Measurements from ENCODE around the gene DAPP1. TPM values are rescaled to one million over a fixed set of nuclear protein-coding genes. Genes with fewer than 3 reads are reported as not detected.

The DAPP1 gene
- polyA plus RNA-seq, 3 donors: 63.1 to 125 (median 87.2) TPM

DNA sequence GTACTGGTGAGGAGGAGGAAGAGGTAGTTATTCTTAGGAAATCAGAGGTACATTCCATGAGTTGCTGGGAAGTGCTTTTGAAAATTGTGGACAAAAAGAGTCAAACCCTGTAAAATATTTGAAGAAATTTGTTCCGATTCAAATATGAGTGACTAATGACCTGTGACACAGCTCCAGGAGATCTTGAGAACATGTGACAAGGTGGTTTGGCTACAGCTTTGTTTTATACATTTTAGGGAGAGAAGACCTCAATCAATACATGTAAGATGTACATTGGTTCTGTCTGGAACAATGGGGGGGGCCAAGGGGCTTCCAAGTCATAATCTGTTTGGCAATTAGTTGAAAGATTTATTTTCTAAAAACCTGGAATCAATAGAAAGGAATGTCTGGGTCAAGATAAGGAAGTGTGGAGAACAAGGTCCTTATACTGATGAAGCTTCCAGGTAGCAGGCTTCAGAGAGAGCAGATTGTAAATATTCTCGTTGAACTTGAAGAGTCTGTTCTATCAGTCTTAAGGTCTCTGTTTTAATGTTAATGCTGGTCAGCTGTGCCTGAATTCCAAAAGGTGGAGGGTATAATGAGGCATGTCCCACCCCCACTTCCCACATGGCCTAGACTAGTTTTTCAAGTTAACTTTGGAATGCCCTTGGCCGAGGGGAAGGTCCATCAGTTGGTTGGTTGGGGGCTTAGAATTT, 15.5 kb upstream of the DAPP1 start:
- no peak overlapping the region for H3K4me2 ChIP-seq (replicated peaks; ENCODE audit: extremely low read depth, low read length, poor library complexity, severe bottlenecking)
- H3K36me3 ChIP-seq (replicated peaks in 1 of 2; ENCODE audit: control insufficient read depth in 1 of 2, insufficient read depth in 2 of 2, low read length in 2 of 2): no peaks in the 10 kb centered on the region
- peaks cover 0 to 9% of the 10 kb centered on the region in 2 donors for H3K9me3 ChIP-seq (replicated peaks in 1 of 2; ENCODE audit: control insufficient read depth in 1 of 2, insufficient read depth in 1 of 2, low read length in 2 of 2)
- no peak overlapping the region for H3K4me3 ChIP-seq (replicated peaks in 1 of 3; ENCODE audit: low read depth in 2 of 3, low read length in 3 of 3)
- TF ChIP-seq CTCF (IDR thresholded peaks at IDR 0.05): no peak
- no peak overlapping the region for H3K27ac ChIP-seq (ENCODE audit: low read depth in 1 of 2, low read length in 2 of 2)
- intact Hi-C loops (cut with micrococcal nuclease): no loop called here
- 100% methylated on average over 1 of the region's 3 CpGs for WGBS (ENCODE audit: insufficient coverage)
- Mint-ChIP-seq H3K27ac (no peak overlapping the region), H3K9me3 (peaks cover 9 to 17% (median 13%) of the 10 kb centered on the region in 7 donors), H3K36me3 (no peaks in the 10 kb centered on the region), H3K4me1 (no peaks in the 10 kb centered on the region), H3K27me3 (ENCODE audit: low read depth in 3 of 3) (peaks cover 3 to 8% (median 5%) of the 10 kb centered on the region in 3 donors), H3K4me3 (no peak overlapping the region)
- no peaks in the 10 kb centered on the region for H3K79me2 ChIP-seq (ENCODE audit: insufficient read depth, low read length)
- no peak for DNase-seq
- no peaks in the 10 kb centered on the region for H3K4me1 ChIP-seq (ENCODE audit: control insufficient read depth in 1 of 2, insufficient read depth in 2 of 2, low read length in 2 of 2)
- H2AFZ ChIP-seq (ENCODE audit: insufficient read depth, low read depth, low read length, poor library complexity, severe bottlenecking): no peak overlapping the region
- no peaks in the 10 kb centered on the region for H4K20me1 ChIP-seq (ENCODE audit: insufficient read depth, low read length)
- no peak overlapping the region for H3K9ac ChIP-seq (ENCODE audit: insufficient read depth, low read length, poor library complexity, severe bottlenecking)
- H3K27me3 ChIP-seq (ENCODE audit: control insufficient read depth in 2 of 2, insufficient read depth in 2 of 2, low read length in 2 of 2): peaks cover 3 to 5% of the 10 kb centered on the region in 2 donors

GRCh38 chr4:99803566-99804101, 13.0 kb upstream of the DAPP1 start:
- H3K36me3 ChIP-seq (replicated peaks in 1 of 2; ENCODE audit: control insufficient read depth in 1 of 2, insufficient read depth in 2 of 2, low read length in 2 of 2): no peaks in the 10 kb centered on the region
- H3K27ac ChIP-seq (ENCODE audit: low read depth in 1 of 2, low read length in 2 of 2): no peak overlapping the region
- TF ChIP-seq CTCF (IDR thresholded peaks at IDR 0.05): no peak
- H4K20me1 ChIP-seq (ENCODE audit: insufficient read depth, low read length): no peaks in the 10 kb centered on the region
- H3K4me1 ChIP-seq (ENCODE audit: control insufficient read depth in 1 of 2, insufficient read depth in 2 of 2, low read length in 2 of 2): no peaks in the 10 kb centered on the region
- no CpG with 5 or more reads among the region's 4 CpGs for WGBS (ENCODE audit: insufficient coverage)
- intact Hi-C loops (cut with micrococcal nuclease): no loop called here
- Mint-ChIP-seq H3K27ac (no peak overlapping the region), H3K9me3 (peaks cover 0 to 2% (median under 1%) of the 10 kb centered on the region in 7 donors), H3K4me3 (no peak overlapping the region), H3K4me1 (peaks cover 4% of the 10 kb centered on the region), H3K27me3 (ENCODE audit: low read depth in 3 of 3) (peaks cover 1 to 8% (median 4%) of the 10 kb centered on the region in 3 donors), H3K36me3 (no peaks in the 10 kb centered on the region)
- no peak overlapping the region for H3K4me3 ChIP-seq (replicated peaks in 1 of 3; ENCODE audit: low read depth in 2 of 3, low read length in 3 of 3)
- no peaks in the 10 kb centered on the region for H3K79me2 ChIP-seq (ENCODE audit: insufficient read depth, low read length)
- no peak overlapping the region for H3K9ac ChIP-seq (ENCODE audit: insufficient read depth, low read length, poor library complexity, severe bottlenecking)
- no peak overlapping the region for H3K4me2 ChIP-seq (replicated peaks; ENCODE audit: extremely low read depth, low read length, poor library complexity, severe bottlenecking)
- H2AFZ ChIP-seq (ENCODE audit: insufficient read depth, low read depth, low read length, poor library complexity, severe bottlenecking): no peak overlapping the region
- H3K9me3 ChIP-seq (replicated peaks in 1 of 2; ENCODE audit: control insufficient read depth in 1 of 2, insufficient read depth in 1 of 2, low read length in 2 of 2): no peaks in the 10 kb centered on the region
- peaks cover 3 to 5% of the 10 kb centered on the region in 2 donors for H3K27me3 ChIP-seq (ENCODE audit: control insufficient read depth in 2 of 2, insufficient read depth in 2 of 2, low read length in 2 of 2)
- no peak for DNase-seq
